H9 (cell line): Measurements from ENCODE around the gene ACOXL. TPM values are rescaled to one million over a fixed set of nuclear protein-coding genes. Genes with fewer than 3 reads are reported as not detected.

Experiments
- DNase-seq: peaks from one replicate; pipeline ENCODE4 v3.0.0-alpha.2; 2017
- H2AFZ ChIP-seq: one replicate; pipeline ENCODE4 v1.6.1; 2013; ENCODE audit warnings: mild to moderate bottlenecking, low read length, control low read depth, moderate library complexity
- H2AK5ac ChIP-seq: 2 replicates; pipeline ENCODE4 v1.6.1; 2013; ENCODE audit warnings: low read length, control low read depth, mixed read lengths; ENCODE audit not compliant: insufficient read length
- H2BK120ac ChIP-seq: one replicate; pipeline ENCODE4 v1.6.1; 2013; ENCODE audit warnings: low read depth, mild to moderate bottlenecking, low read length, control low read depth, inconsistent platforms; ENCODE audit not compliant: poor library complexity, severe bottlenecking
- H2BK12ac ChIP-seq: 2 replicates; pipeline ENCODE4 v1.6.1; 2013; ENCODE audit warnings: low read length, control low read depth, mixed read lengths, low read depth; ENCODE audit not compliant: insufficient read length
- H2BK15ac ChIP-seq: 2 replicates; pipeline ENCODE4 v1.6.1; 2013; ENCODE audit warnings: low read depth, low read length, control low read depth
- H2BK20ac ChIP-seq: one replicate; pipeline ENCODE4 v1.6.1; 2013; ENCODE audit warnings: low read depth, mild to moderate bottlenecking, low read length, control low read depth, inconsistent platforms; ENCODE audit not compliant: poor library complexity, severe bottlenecking
- H2BK5ac ChIP-seq: 2 replicates; pipeline ENCODE4 v1.6.1; 2013; ENCODE audit warnings: low read length, control low read depth, mixed read lengths; ENCODE audit not compliant: insufficient read length
- H3K14ac ChIP-seq: 2 replicates; pipeline ENCODE4 v1.6.1; 2013; ENCODE audit warnings: low read length, control low read depth; ENCODE audit not compliant: insufficient read depth
- H3K18ac ChIP-seq: 2 replicates; pipeline ENCODE4 v1.6.1; 2013; ENCODE audit warnings: low read depth, mild to moderate bottlenecking, mixed read lengths, low read length, control low read depth; ENCODE audit not compliant: insufficient read length
- H3K23ac ChIP-seq: 2 replicates; pipeline ENCODE4 v1.6.1; 2013; ENCODE audit warnings: low read length, control low read depth, mixed read lengths, low read depth; ENCODE audit not compliant: insufficient read length
- H3K23me2 ChIP-seq: 2 replicates; pipeline ENCODE4 v1.6.1; 2013; ENCODE audit warnings: low read depth, mild to moderate bottlenecking, mixed read lengths, low read length, control low read depth; ENCODE audit not compliant: insufficient read length, poor library complexity, severe bottlenecking
- H3K27ac ChIP-seq: 2 replicates; pipeline ENCODE4 v1.5.1; 2013; ENCODE audit warnings: low read length, control low read depth, mixed read lengths, low read depth; ENCODE audit not compliant: insufficient read length
- H3K27me3 ChIP-seq: 2 replicates; pipeline ENCODE4 v1.6.1; 2013; ENCODE audit warnings: low read length, control low read depth, inconsistent platforms; ENCODE audit not compliant: insufficient read depth
- H3K4ac ChIP-seq: 2 replicates; pipeline ENCODE4 v1.6.1; 2013; ENCODE audit warnings: low read depth, mild to moderate bottlenecking, control low read depth, inconsistent platforms, low read length, moderate library complexity
- H3K4me1 ChIP-seq: 2 replicates; pipeline ENCODE4 v1.6.1; 2013; ENCODE audit warnings: low read length, control low read depth, inconsistent platforms; ENCODE audit not compliant: insufficient read depth
- H3K4me2 ChIP-seq: 2 replicates; pipeline ENCODE4 v1.6.1; 2013; ENCODE audit warnings: low read length, control low read depth, mixed read lengths; ENCODE audit not compliant: insufficient read length, insufficient read depth
- H3K56ac ChIP-seq: 2 replicates; pipeline ENCODE4 v1.6.1; 2013; ENCODE audit warnings: low read depth, mild to moderate bottlenecking, mixed read lengths, low read length, control low read depth; ENCODE audit not compliant: insufficient read length
- H3K79me1 ChIP-seq: 2 replicates; pipeline ENCODE4 v1.6.1; 2013; ENCODE audit warnings: low read depth, mild to moderate bottlenecking, moderate library complexity, low read length, control low read depth, inconsistent platforms; ENCODE audit not compliant: insufficient read depth, poor library complexity, severe bottlenecking
- H3K79me2 ChIP-seq: 2 replicates; pipeline ENCODE4 v1.6.1; 2013; ENCODE audit warnings: low read length, control low read depth, inconsistent platforms; ENCODE audit not compliant: insufficient read depth
- H3K9ac ChIP-seq: 2 replicates; pipeline ENCODE4 v1.6.1; 2013; ENCODE audit warnings: low read length, control low read depth, mixed read lengths; ENCODE audit not compliant: insufficient read length; ENCODE audit errors: extremely low read depth
- H3K9me3 ChIP-seq: one replicate; pipeline ENCODE4 v1.6.1; 2013; ENCODE audit warnings: low read depth, low read length, inconsistent platforms; ENCODE audit not compliant: control insufficient read depth
- H3T11ph ChIP-seq: one replicate; pipeline ENCODE4 v1.6.1; 2013; ENCODE audit warnings: mild to moderate bottlenecking, low read length, control low read depth, inconsistent platforms
- H4K20me1 ChIP-seq: one replicate; pipeline ENCODE4 v1.6.1; 2013; ENCODE audit not compliant: control insufficient read depth, insufficient read length, insufficient read depth
- H4K5ac ChIP-seq: 2 replicates; pipeline ENCODE4 v1.6.1; 2013; ENCODE audit warnings: low read depth, mild to moderate bottlenecking, mixed read lengths, low read length, control low read depth; ENCODE audit not compliant: insufficient read length
- H4K8ac ChIP-seq: replicated peaks from 2 replicates; pipeline ENCODE4 v1.6.1; 2013; ENCODE audit warnings: low read length, control low read depth, mixed read lengths, low read depth; ENCODE audit not compliant: insufficient read length
- H4K91ac ChIP-seq: 2 replicates; pipeline ENCODE4 v1.6.1; 2013; ENCODE audit warnings: low read depth, mild to moderate bottlenecking, moderate library complexity, mixed read lengths, low read length, control low read depth; ENCODE audit not compliant: insufficient read length
- H3K27ac Mint-ChIP-seq, 3 experiments: 2 replicates in 2 of 3; 3 replicates in 1 of 3; pipeline ENCODE4 v1.8.0; 2020 to 2021; ENCODE audit warnings: mixed read lengths in 3 of 3, mild to moderate bottlenecking in 1 of 3, moderate library complexity in 1 of 3
- H3K27me3 Mint-ChIP-seq: 2 replicates; pipeline ENCODE4 v1.8.0; 2021; ENCODE audit warnings: low read depth, mild to moderate bottlenecking, moderate library complexity, mixed read lengths
- H3K36me3 Mint-ChIP-seq, 3 experiments: 2 replicates in 2 of 3; 3 replicates in 1 of 3; pipeline ENCODE4 v1.8.0; 2020 to 2021; ENCODE audit warnings: low read depth in 3 of 3, mixed read lengths in 3 of 3; ENCODE audit not compliant: insufficient read depth in 1 of 3
- H3K4me1 Mint-ChIP-seq, 2 experiments: 2 replicates each; pipeline ENCODE4 v1.8.0; 2020; ENCODE audit warnings: mixed read lengths in 2 of 2
- H3K4me3 Mint-ChIP-seq, 2 experiments: 2 replicates in 1 of 2; 3 replicates in 1 of 2; pipeline ENCODE4 v1.8.0; 2020 to 2021; ENCODE audit warnings: mild to moderate bottlenecking in 2 of 2, mixed read lengths in 2 of 2, moderate library complexity in 1 of 2
- H3K9me3 Mint-ChIP-seq, 2 experiments: 2 replicates in 1 of 2; 3 replicates in 1 of 2; pipeline ENCODE4 v1.8.0; 2020; ENCODE audit warnings: mild to moderate bottlenecking in 2 of 2, mixed read lengths in 2 of 2, moderate library complexity in 1 of 2
- WGBS: extraction: QIAGEN DNeasy Blood & Tissue Kit; methylation state at CpG from one replicate; pipeline ENCODE4 v1.1.7; 2013; ENCODE audit warnings: missing lambda C conversion rate, low lambda C conversion rate, mixed read lengths; ENCODE audit not compliant: insufficient read length; ENCODE audit errors: extremely low coverage; 5-methylcytosine and 5-hydroxymethylcytosine counted together
- total RNA-seq: library from RNA; stranded (reverse); gene quantifications from 2 replicates; pipeline ENCODE4 v1.2.1, GENCODE V29; 2021
- TF ChIP-seq, protein P1 (sequence below): fragments of 200-600 bp; sonication (generic); conservative IDR thresholded peaks from 3 replicates; pipeline ENCODE4 v1.8.0; 2021; ENCODE audit warnings: antibody characterized with exemption, mild to moderate bottlenecking

ACOXL gene
- total RNA-seq, 1 experiment from 2014 or later: 37.6 TPM

DNA sequence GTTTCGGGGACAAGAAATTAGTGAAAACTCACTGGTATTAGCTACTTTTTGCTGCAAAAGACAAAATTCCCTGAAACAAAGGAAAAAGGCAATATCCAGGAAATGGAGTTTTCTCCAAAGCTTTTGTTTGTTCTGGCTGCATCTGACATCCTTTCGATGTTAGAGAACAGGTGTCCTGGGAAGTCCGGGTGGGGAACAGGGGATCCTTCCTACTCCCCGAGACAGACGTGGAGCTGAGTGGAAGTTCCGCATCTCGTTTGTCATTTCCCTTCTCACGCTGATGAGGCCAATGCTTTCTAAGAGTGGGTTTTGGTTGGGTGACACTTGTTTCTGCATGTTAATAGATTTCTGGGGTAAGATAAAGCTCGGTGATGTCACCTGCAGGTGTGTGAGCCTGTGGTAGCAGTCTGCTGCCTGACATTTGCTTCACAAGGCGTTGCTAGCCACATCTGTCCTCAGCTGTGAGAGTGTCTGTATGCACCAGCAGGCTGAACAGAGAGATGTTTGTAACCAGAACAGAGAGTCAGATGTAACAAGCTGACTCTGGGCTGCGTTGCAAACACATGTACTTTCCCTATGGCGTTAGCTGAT is 125.9 kb downstream of the ACOXL start:
- no peak overlapping the region for H3K4ac ChIP-seq
- no peak overlapping the region for H2BK15ac ChIP-seq
- no peaks in the 10 kb centered on the region for H3K23me2 ChIP-seq
- no peak overlapping the region for H2BK5ac ChIP-seq
- H2BK12ac ChIP-seq: no peak overlapping the region
- H2AK5ac ChIP-seq: no peak overlapping the region
- no peak overlapping the region for H3K14ac ChIP-seq
- no peak overlapping the region for H2BK20ac ChIP-seq
- no CpG with 5 or more reads among the region's 12 CpGs for WGBS
- H3K79me1 ChIP-seq: no peaks in the 10 kb centered on the region
- no peaks in the 10 kb centered on the region for H3K27me3 ChIP-seq
- H3K27ac Mint-ChIP-seq: peak overlapping the region; percentile 42 to 82 (median 65); a peak in 4 of 7 replicates
- no peak overlapping the region for H4K8ac ChIP-seq
- H4K5ac ChIP-seq: no peak overlapping the region
- peaks cover 28 to 47% of the 10 kb centered on the region in 2 experiments for H3K4me1 Mint-ChIP-seq
- TF ChIP-seq, protein P1, sequence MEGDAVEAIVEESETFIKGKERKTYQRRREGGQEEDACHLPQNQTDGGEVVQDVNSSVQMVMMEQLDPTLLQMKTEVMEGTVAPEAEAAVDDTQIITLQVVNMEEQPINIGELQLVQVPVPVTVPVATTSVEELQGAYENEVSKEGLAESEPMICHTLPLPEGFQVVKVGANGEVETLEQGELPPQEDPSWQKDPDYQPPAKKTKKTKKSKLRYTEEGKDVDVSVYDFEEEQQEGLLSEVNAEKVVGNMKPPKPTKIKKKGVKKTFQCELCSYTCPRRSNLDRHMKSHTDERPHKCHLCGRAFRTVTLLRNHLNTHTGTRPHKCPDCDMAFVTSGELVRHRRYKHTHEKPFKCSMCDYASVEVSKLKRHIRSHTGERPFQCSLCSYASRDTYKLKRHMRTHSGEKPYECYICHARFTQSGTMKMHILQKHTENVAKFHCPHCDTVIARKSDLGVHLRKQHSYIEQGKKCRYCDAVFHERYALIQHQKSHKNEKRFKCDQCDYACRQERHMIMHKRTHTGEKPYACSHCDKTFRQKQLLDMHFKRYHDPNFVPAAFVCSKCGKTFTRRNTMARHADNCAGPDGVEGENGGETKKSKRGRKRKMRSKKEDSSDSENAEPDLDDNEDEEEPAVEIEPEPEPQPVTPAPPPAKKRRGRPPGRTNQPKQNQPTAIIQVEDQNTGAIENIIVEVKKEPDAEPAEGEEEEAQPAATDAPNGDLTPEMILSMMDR: no peak
- H3K27ac ChIP-seq: no peak overlapping the region
- no peak overlapping the region for H3K18ac ChIP-seq
- no peak overlapping the region for H2BK120ac ChIP-seq
- H3T11ph ChIP-seq: no peak overlapping the region
- H3K56ac ChIP-seq: no peak overlapping the region
- H3K36me3 Mint-ChIP-seq: peaks cover 9 to 45% (median 42%) of the 10 kb centered on the region in 3 experiments; a peak in 6 of 7 replicates
- H3K4me3 Mint-ChIP-seq: no peak overlapping the region
- H4K20me1 ChIP-seq: no peaks in the 10 kb centered on the region
- no peak overlapping the region for H2AFZ ChIP-seq
- H3K9me3 Mint-ChIP-seq: no peaks in the 10 kb centered on the region
- no peak overlapping the region for H3K23ac ChIP-seq
- H3K27me3 Mint-ChIP-seq: no peaks in the 10 kb centered on the region; the same call in none of the 2 replicates
- H3K9ac ChIP-seq: no peak overlapping the region
- DNase-seq: peak; percentile 47
- H4K91ac ChIP-seq: no peak overlapping the region
- no peaks in the 10 kb centered on the region for H3K79me2 ChIP-seq
- peaks cover 13% of the 10 kb centered on the region; the same call in 1 of the 2 replicates for H3K4me1 ChIP-seq
- no peak overlapping the region for H3K4me2 ChIP-seq
- H3K9me3 ChIP-seq: no peaks in the 10 kb centered on the region
